CD4-positive, alpha-beta T cell (primary cell): ENCODE results near the gene CXorf38. TPM values are rescaled to one million over a fixed set of nuclear protein-coding genes. Genes with fewer than 3 reads are reported as not detected.

Source experiments
- ATAC-seq: fragments of 200-7000 bp; cut with Tn5 transposase; one replicate; pipeline ENCODE4 v1.10.0; 2022; ENCODE audit warnings: mild to moderate bottlenecking; ENCODE audit not compliant: poor library complexity
- CTCF ChIA-PET: fragments of 350-600 bp; sonication (Branson Sonifier 250); formaldehyde crosslinking; loops from one replicate; lab custom pipeline; 2021; ENCODE audit warnings: antibody characterized with exemption, inconsistent platforms; lab: Charles Lee
- POLR2A ChIA-PET: fragments of 350-600 bp; sonication (Branson Sonifier 250); formaldehyde crosslinking; loops from one replicate; lab custom pipeline; 2021; ENCODE audit warnings: antibody characterized with exemption, inconsistent platforms; lab: Charles Lee
- DNase-seq, 14 experiments: peaks; one replicate each; pipeline ENCODE4 v3.0.0-alpha.2; 2013 to 2020; ENCODE audit warnings: mixed read lengths in 2 of 14
- H3K27ac ChIP-seq, 2 donors: one replicate each; pipeline versions ENCODE4 v1.5.1 to v1.7.0; 2013; ENCODE audit warnings: low read length in 2 of 2, low read depth in 1 of 2, mild to moderate bottlenecking in 1 of 2
- H3K27me3 ChIP-seq, 2 experiments: 1 replicate in 1 of 2; 2 replicates in 1 of 2; pipeline versions ENCODE4 v1.6.1 to v1.7.0; 2013; ENCODE audit warnings: low read length in 2 of 2, control low read depth in 1 of 2, mild to moderate bottlenecking in 1 of 2, moderate library complexity in 1 of 2; ENCODE audit not compliant: insufficient read depth in 2 of 2, control insufficient read depth in 1 of 2
- H3K36me3 ChIP-seq: one replicate; pipeline ENCODE4 v1.6.1; 2013; ENCODE audit warnings: low read length, control low read depth; ENCODE audit not compliant: insufficient read depth
- H3K4me1 ChIP-seq: one replicate; pipeline ENCODE4 v1.6.1; 2013; ENCODE audit warnings: low read length, control low read depth; ENCODE audit not compliant: insufficient read depth
- H3K4me3 ChIP-seq: one replicate; pipeline ENCODE4 v1.5.1; 2013; ENCODE audit warnings: mild to moderate bottlenecking, low read length, moderate library complexity
- H3K9me3 ChIP-seq, 2 experiments: 1 replicate in 1 of 2; 2 replicates in 1 of 2; pipeline versions ENCODE4 v1.6.1 to v1.7.0; 2013; ENCODE audit warnings: low read length in 2 of 2, mild to moderate bottlenecking in 2 of 2, control low read depth in 1 of 2, moderate library complexity in 1 of 2; ENCODE audit not compliant: control insufficient read depth in 1 of 2, insufficient read depth in 1 of 2
- H3K27ac Mint-ChIP-seq: one replicate; pipeline ENCODE4 v1.8.0; 2020; ENCODE audit warnings: mixed read lengths
- H3K27me3 Mint-ChIP-seq: one replicate; pipeline ENCODE4 v1.8.0; 2021; ENCODE audit warnings: mixed read lengths
- H3K36me3 Mint-ChIP-seq: one replicate; pipeline ENCODE4 v1.8.0; 2021; ENCODE audit warnings: low read depth, mixed read lengths
- H3K4me1 Mint-ChIP-seq: one replicate; pipeline ENCODE4 v1.8.0; 2021; ENCODE audit warnings: low read depth, mixed read lengths
- H3K4me3 Mint-ChIP-seq: one replicate; pipeline ENCODE4 v1.8.0; 2020; ENCODE audit warnings: mild to moderate bottlenecking, mixed read lengths
- H3K9me3 Mint-ChIP-seq: one replicate; pipeline ENCODE4 v1.8.0; 2020; ENCODE audit warnings: mixed read lengths
- CTCF ChIP-seq: fragments of 200-600 bp; IDR thresholded peaks from one replicate; pipeline ENCODE4 v1.8.0; 2022; ENCODE audit warnings: antibody characterized with exemption, mild to moderate bottlenecking
- intact Hi-C, 2 experiments: fragments of 100-400 bp; cut with DNase I in 1 of 2; cut with micrococcal nuclease in 1 of 2; formaldehyde crosslinking; loops; one replicate each; pipeline versions ENCODE4 v1.15.1 to v1.9.0; 2023 to 2025; cut with DNase I, micrococcal nuclease
- total RNA-seq, 174 experiments: library from RNA in 2 of 174; stranded (reverse) in 2 of 174; gene quantifications; one replicate each; pipeline ENCODE4 v1.2.3 and lab custom pipeline; 2021 to 2026

CXorf38 gene
- total RNA-seq, 2 experiments from 2014 or later = 9.4 to 10.4 TPM

GRCh38 chrX:40615976-40616375 lies 31.4 kb downstream of the CXorf38 start:
- ChIA-PET POLR2A (no interaction called here), CTCF (no interaction called here)
- Histone ChIP-seq H3K27ac (no peak overlapping the region), H3K4me1 (no peaks in the 10 kb centered on the region), H3K4me3 (no peak overlapping the region), H3K36me3 (no peaks in the 10 kb centered on the region), H3K27me3 (no peaks in the 10 kb centered on the region), H3K9me3 (no peaks in the 10 kb centered on the region)
- ATAC-seq (no peak), DNase-seq (no peak)
- no peaks in the 10 kb centered on the region for H3K27me3 Mint-ChIP-seq
- H3K4me3 Mint-ChIP-seq = no peak overlapping the region
- H3K9me3 Mint-ChIP-seq = no peaks in the 10 kb centered on the region
- no peak overlapping the region for H3K27ac Mint-ChIP-seq
- TF ChIP-seq CTCF = no peak
- intact Hi-C loops = no loop called here
- H3K4me1 Mint-ChIP-seq = no peaks in the 10 kb centered on the region
- no peaks in the 10 kb centered on the region for H3K36me3 Mint-ChIP-seq

- no peaks in the 10 kb centered on the region for H3K27me3 Mint-ChIP-seq
- no peaks in the 10 kb centered on the region for H3K27me3 ChIP-seq
- no peaks in the 10 kb centered on the region for H3K36me3 Mint-ChIP-seq
- no peak for TF ChIP-seq CTCF
- H3K4me1 ChIP-seq = no peaks in the 10 kb centered on the region
- POLR2A ChIA-PET = no interaction called here
- H3K4me3 ChIP-seq = no peak overlapping the region
- H3K4me1 Mint-ChIP-seq = no peaks in the 10 kb centered on the region
- H3K9me3 Mint-ChIP-seq = no peaks in the 10 kb centered on the region
- CTCF ChIA-PET = no interaction called here
- no peaks in the 10 kb centered on the region for H3K36me3 ChIP-seq
- no peak overlapping the region for H3K27ac Mint-ChIP-seq
- intact Hi-C loops = no loop called here
- no peak for DNase-seq
- H3K4me3 Mint-ChIP-seq = no peak overlapping the region
- no peaks in the 10 kb centered on the region for H3K9me3 ChIP-seq
- H3K27ac ChIP-seq = no peak overlapping the region
- no peak for ATAC-seq
Measured at GRCh38 chrX:40612511-40612910, 34.9 kb downstream of the CXorf38 start.

- H3K4me1 ChIP-seq = no peaks in the 10 kb centered on the region
- TF ChIP-seq CTCF = no peak
- Mint-ChIP-seq H3K27ac (no peak overlapping the region), H3K36me3 (peaks cover 24% of the 10 kb centered on the region), H3K4me1 (no peaks in the 10 kb centered on the region), H3K4me3 (no peak overlapping the region), H3K27me3 (no peaks in the 10 kb centered on the region), H3K9me3 (no peaks in the 10 kb centered on the region)
- ChIA-PET CTCF (no interaction called here), POLR2A (no interaction called here)
- no peaks in the 10 kb centered on the region for H3K27me3 ChIP-seq
- H3K9me3 ChIP-seq = no peaks in the 10 kb centered on the region
- intact Hi-C loops = no loop called here
- H3K27ac ChIP-seq = no peak overlapping the region
- H3K4me3 ChIP-seq = no peak overlapping the region
- DNase-seq (no peak), ATAC-seq (no peak)
- peaks cover 9% of the 10 kb centered on the region for H3K36me3 ChIP-seq
Measured at GRCh38 chrX:40607381-40607780, 40.0 kb downstream of the CXorf38 start.
